Astrocyte (in vitro differentiated cells and primary cell): ENCODE data around the gene EPHB1. TPM values are rescaled to one million over a fixed set of nuclear protein-coding genes. Genes with fewer than 3 reads are reported as not detected.

ENCODE experiments used
- DNase-seq: peaks from one replicate; pipeline ENCODE4 v3.0.0-alpha.2; 2010; ENCODE audit warnings: low read depth
- FAIRE-seq: peaks from 2 replicates; lab custom pipeline; 2011; peaks lifted over from hg19 to GRCh38; lab: Jason Lieb, UNC
- H2AFZ ChIP-seq: 2 replicates; pipeline ENCODE4 v1.6.0; 2012; ENCODE audit warnings: low read depth, low read length, inconsistent platforms
- H3K27ac ChIP-seq: 2 replicates; pipeline ENCODE4 v1.5.1; 2011; ENCODE audit warnings: low read depth, low read length, inconsistent platforms
- H3K27me3 ChIP-seq: 2 replicates; pipeline ENCODE4 v1.6.0; 2011; ENCODE audit warnings: low read length, inconsistent platforms; ENCODE audit not compliant: insufficient read depth
- H3K36me3 ChIP-seq: 2 replicates; pipeline ENCODE4 v1.5.1; 2011; ENCODE audit warnings: low read length, inconsistent platforms; ENCODE audit not compliant: insufficient read depth
- H3K4me1 ChIP-seq: 2 replicates; pipeline ENCODE4 v1.5.1; 2011; ENCODE audit warnings: low read length, inconsistent platforms; ENCODE audit not compliant: insufficient read depth
- H3K4me2 ChIP-seq: 2 replicates; pipeline ENCODE4 v1.6.0; 2012; ENCODE audit warnings: low read length, inconsistent platforms
- H3K4me3 ChIP-seq: 2 replicates; pipeline ENCODE4 v1.5.1; 2011; ENCODE audit warnings: low read depth, mild to moderate bottlenecking, low read length, inconsistent platforms; ENCODE audit not compliant: insufficient read depth
- H3K79me2 ChIP-seq: 2 replicates; pipeline ENCODE4 v1.6.0; 2012; ENCODE audit warnings: mild to moderate bottlenecking, low read length, inconsistent platforms; ENCODE audit not compliant: insufficient read depth
- H3K9ac ChIP-seq: 2 replicates; pipeline ENCODE4 v1.6.0; 2012; ENCODE audit warnings: mild to moderate bottlenecking, low read length, inconsistent platforms
- H3K9me3 ChIP-seq: 2 replicates; pipeline ENCODE4 v1.5.1; 2012; ENCODE audit warnings: low read depth, mild to moderate bottlenecking, low read length, inconsistent platforms; ENCODE audit not compliant: insufficient read depth
- H4K20me1 ChIP-seq: 2 replicates; pipeline ENCODE4 v1.6.0; 2012; ENCODE audit warnings: low read length, inconsistent platforms; ENCODE audit not compliant: insufficient read depth
- H3K27ac Mint-ChIP-seq: one replicate; pipeline ENCODE4 v1.8.0; 2021; ENCODE audit warnings: mild to moderate bottlenecking, mixed read lengths; ENCODE audit not compliant: unreplicated experiment
- H3K27me3 Mint-ChIP-seq: one replicate; pipeline ENCODE4 v1.8.0; 2021; ENCODE audit warnings: low read depth, mixed read lengths; ENCODE audit not compliant: unreplicated experiment
- H3K36me3 Mint-ChIP-seq: one replicate; pipeline ENCODE4 v1.8.0; 2021; ENCODE audit warnings: low read depth, mixed read lengths; ENCODE audit not compliant: unreplicated experiment
- H3K4me1 Mint-ChIP-seq: one replicate; pipeline ENCODE4 v1.8.0; 2021; ENCODE audit warnings: low read depth, mixed read lengths; ENCODE audit not compliant: unreplicated experiment
- H3K4me3 Mint-ChIP-seq: one replicate; pipeline ENCODE4 v1.8.0; 2021; ENCODE audit warnings: mild to moderate bottlenecking, moderate library complexity, mixed read lengths; ENCODE audit not compliant: unreplicated experiment
- H3K9me3 Mint-ChIP-seq: one replicate; pipeline ENCODE4 v1.8.0; 2021; ENCODE audit warnings: mild to moderate bottlenecking, mixed read lengths; ENCODE audit not compliant: unreplicated experiment
- EZH2 ChIP-seq: IDR thresholded peaks from 2 replicates; pipeline ENCODE4 v1.6.1; 2012; ENCODE audit warnings: mild to moderate bottlenecking, low read length, inconsistent platforms; ENCODE audit not compliant: insufficient read depth
- total RNA-seq: library from RNA; stranded (reverse); gene quantifications from 2 replicates; pipeline ENCODE4 v1.2.1, GENCODE V29; 2021
- TF ChIP-seq, protein P1 (sequence below): IDR thresholded peaks from 2 replicates; pipeline ENCODE4 v1.5.1; 2011; ENCODE audit warnings: low read depth, mild to moderate bottlenecking, inconsistent platforms, low read length, moderate library complexity; ENCODE audit not compliant: insufficient read depth

The EPHB1 gene
- total RNA-seq, 1 donor from 2014 or later = 4.1 TPM

DNA sequence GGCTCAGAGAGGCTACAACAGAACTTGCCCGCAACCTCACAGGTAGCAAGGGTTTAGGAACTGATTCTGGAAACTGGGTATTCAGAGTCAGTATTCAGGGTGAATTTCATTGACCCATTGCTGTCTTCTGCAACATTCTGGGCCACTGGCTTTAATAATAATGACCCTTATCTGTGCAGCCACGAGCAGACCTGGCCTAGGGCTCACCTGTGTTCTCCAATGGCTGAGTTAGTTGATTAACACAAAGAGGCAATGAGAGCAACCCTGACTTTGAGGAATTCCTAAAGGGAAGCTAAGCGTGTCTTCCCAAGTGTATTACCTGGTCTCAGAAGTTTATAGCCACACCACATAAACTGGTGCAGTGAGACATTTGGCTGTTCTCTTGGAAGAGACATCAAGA is 289.9 kb downstream of the EPHB1 start:
- Histone ChIP-seq H3K27ac (no peak overlapping the region), H2AFZ (no peak overlapping the region), H3K79me2 (no peaks in the 10 kb centered on the region), H3K9me3 (no peaks in the 10 kb centered on the region), H3K4me2 (no peak overlapping the region), H4K20me1 (no peaks in the 10 kb centered on the region), H3K9ac (no peak overlapping the region), H3K4me1 (no peaks in the 10 kb centered on the region), H3K36me3 (no peaks in the 10 kb centered on the region), H3K4me3 (no peak overlapping the region), H3K27me3 (no peaks in the 10 kb centered on the region)
- no peak overlapping the region for H3K4me3 Mint-ChIP-seq
- H3K4me1 Mint-ChIP-seq = peaks cover 2% of the 10 kb centered on the region
- no peaks in the 10 kb centered on the region for H3K9me3 Mint-ChIP-seq
- no peak for FAIRE-seq
- H3K36me3 Mint-ChIP-seq = no peaks in the 10 kb centered on the region
- TF ChIP-seq, protein P1, sequence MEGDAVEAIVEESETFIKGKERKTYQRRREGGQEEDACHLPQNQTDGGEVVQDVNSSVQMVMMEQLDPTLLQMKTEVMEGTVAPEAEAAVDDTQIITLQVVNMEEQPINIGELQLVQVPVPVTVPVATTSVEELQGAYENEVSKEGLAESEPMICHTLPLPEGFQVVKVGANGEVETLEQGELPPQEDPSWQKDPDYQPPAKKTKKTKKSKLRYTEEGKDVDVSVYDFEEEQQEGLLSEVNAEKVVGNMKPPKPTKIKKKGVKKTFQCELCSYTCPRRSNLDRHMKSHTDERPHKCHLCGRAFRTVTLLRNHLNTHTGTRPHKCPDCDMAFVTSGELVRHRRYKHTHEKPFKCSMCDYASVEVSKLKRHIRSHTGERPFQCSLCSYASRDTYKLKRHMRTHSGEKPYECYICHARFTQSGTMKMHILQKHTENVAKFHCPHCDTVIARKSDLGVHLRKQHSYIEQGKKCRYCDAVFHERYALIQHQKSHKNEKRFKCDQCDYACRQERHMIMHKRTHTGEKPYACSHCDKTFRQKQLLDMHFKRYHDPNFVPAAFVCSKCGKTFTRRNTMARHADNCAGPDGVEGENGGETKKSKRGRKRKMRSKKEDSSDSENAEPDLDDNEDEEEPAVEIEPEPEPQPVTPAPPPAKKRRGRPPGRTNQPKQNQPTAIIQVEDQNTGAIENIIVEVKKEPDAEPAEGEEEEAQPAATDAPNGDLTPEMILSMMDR = no peak
- no peak for TF ChIP-seq EZH2
- H3K27ac Mint-ChIP-seq = no peak overlapping the region
- DNase-seq = no peak
- peaks cover 36% of the 10 kb centered on the region for H3K27me3 Mint-ChIP-seq

DNA sequence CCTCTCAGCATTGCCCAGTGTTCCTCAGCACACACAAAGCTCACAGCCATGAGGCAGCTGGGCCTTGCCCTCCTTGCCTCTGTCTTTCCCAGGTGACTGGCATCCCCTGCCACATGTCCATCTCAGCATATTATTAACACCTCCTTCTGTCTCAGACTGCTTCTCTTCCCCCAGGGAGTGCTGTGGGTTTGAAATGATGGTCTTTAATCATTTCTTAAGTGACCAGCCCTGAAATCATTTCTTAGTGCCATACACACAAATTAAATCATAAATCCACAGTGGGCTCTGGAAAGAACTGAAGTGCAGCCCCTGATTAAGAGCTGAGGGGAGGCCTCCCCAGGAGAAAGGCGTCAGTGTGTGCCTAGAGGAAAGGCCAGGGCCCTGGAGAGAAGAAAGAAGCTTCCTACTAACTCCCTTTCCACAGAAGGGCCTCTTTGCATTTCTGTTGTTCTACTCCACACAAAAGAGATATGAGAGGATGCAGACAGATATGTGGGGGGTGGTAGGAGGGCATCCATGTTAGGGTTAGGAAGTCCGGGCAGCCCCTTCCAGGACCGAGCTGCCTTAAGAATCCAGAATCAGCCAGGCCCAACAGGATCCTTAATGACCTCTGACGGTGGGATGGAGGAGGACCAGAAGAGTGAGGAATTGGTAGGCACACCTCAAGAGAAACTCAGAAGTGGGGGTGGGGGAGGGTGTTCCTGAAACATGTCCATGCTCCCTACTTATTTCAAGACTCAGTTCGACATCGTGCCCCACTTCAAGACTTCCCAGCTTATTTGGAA is 290.8 kb downstream of the EPHB1 start:
- Histone ChIP-seq H3K4me3 (no peak overlapping the region), H2AFZ (no peak overlapping the region), H3K27ac (no peak overlapping the region), H3K4me2 (no peak overlapping the region), H3K27me3 (no peaks in the 10 kb centered on the region), H4K20me1 (no peaks in the 10 kb centered on the region), H3K79me2 (no peaks in the 10 kb centered on the region), H3K36me3 (no peaks in the 10 kb centered on the region), H3K9ac (no peak overlapping the region), H3K4me1 (no peaks in the 10 kb centered on the region), H3K9me3 (no peaks in the 10 kb centered on the region)
- no peaks in the 10 kb centered on the region for H3K36me3 Mint-ChIP-seq
- FAIRE-seq (no peak), DNase-seq (no peak)
- no peak for TF ChIP-seq EZH2
- TF ChIP-seq, protein P1 = no peak
- H3K4me1 Mint-ChIP-seq = peaks cover 2% of the 10 kb centered on the region
- no peaks in the 10 kb centered on the region for H3K9me3 Mint-ChIP-seq
- H3K4me3 Mint-ChIP-seq = no peak overlapping the region
- H3K27ac Mint-ChIP-seq = no peak overlapping the region
- peaks cover 29% of the 10 kb centered on the region for H3K27me3 Mint-ChIP-seq

DNA sequence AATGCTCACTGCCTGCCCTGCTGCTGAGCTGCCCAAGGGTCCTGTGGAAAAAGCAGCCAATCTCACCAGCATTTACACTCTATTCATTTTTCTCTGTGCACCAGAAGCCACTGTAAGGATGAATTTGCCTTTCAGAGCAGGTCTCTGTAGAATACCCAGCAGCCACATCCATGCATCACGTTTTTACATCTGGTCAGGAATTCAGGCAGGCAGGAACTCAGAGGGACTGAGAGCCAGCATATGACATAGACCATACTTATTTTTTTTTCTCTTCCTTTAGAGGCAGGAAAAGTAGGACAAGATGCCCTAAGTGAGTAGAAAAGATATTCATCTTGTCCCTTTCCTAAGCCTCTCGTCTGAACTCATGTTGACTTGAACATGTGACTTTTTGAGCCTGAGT is 292.7 kb downstream of the EPHB1 start:
- H2AFZ ChIP-seq = no peak overlapping the region
- no peak overlapping the region for H3K9ac ChIP-seq
- DNase-seq = no peak
- peaks cover 25% of the 10 kb centered on the region for H3K27me3 Mint-ChIP-seq
- TF ChIP-seq EZH2 = no peak
- TF ChIP-seq, protein P1 = no peak
- peaks cover 2% of the 10 kb centered on the region for H3K4me1 Mint-ChIP-seq
- H3K4me2 ChIP-seq = no peak overlapping the region
- no peaks in the 10 kb centered on the region for H3K9me3 Mint-ChIP-seq
- H3K27me3 ChIP-seq = no peaks in the 10 kb centered on the region
- H3K36me3 Mint-ChIP-seq = no peaks in the 10 kb centered on the region
- H4K20me1 ChIP-seq = no peaks in the 10 kb centered on the region
- no peak for FAIRE-seq
- H3K4me1 ChIP-seq = no peaks in the 10 kb centered on the region
- H3K27ac ChIP-seq = no peak overlapping the region
- H3K4me3 ChIP-seq = no peak overlapping the region
- H3K27ac Mint-ChIP-seq = no peak overlapping the region
- no peaks in the 10 kb centered on the region for H3K9me3 ChIP-seq
- no peak overlapping the region for H3K4me3 Mint-ChIP-seq
- H3K79me2 ChIP-seq = no peaks in the 10 kb centered on the region
- no peaks in the 10 kb centered on the region for H3K36me3 ChIP-seq
